DND-41 (cell line): ENCODE results near the gene SLC35A4.

Source experiments
- CTCF ChIP-seq: IDR thresholded peaks from 2 replicates; pipeline ENCODE4 v1.5.1; 2012; ENCODE audit warnings: borderline replicate concordance, low read length, moderate library complexity, mild to moderate bottlenecking; ENCODE audit not compliant: poor library complexity, severe bottlenecking; ENCODE audit errors: extremely low read depth
- EZH2 ChIP-seq: IDR thresholded peaks from 3 replicates; pipeline ENCODE4 v1.6.1; 2012; ENCODE audit warnings: borderline replicate concordance, low read depth, mild to moderate bottlenecking, moderate library complexity, low read length, inconsistent platforms; ENCODE audit not compliant: severe bottlenecking

GRCh38 chr5:140603734-140604133 is 39.1 kb downstream of the SLC35A4 start:
- TF ChIP-seq EZH2, result no peak
- no peak for TF ChIP-seq CTCF
